CD14-positive monocyte (primary cell): ENCODE results near the gene AK1. TPM values are rescaled to one million over a fixed set of nuclear protein-coding genes. Genes with fewer than 3 reads are reported as not detected.
A peak's percentile ranks its signal among the peaks of the same experiment; 100 is the strongest.

ENCODE experiments used
- DNase-seq, 3 donors: peaks; one replicate each; pipeline ENCODE4 v3.0.0-alpha.2; 2011 to 2022
- H2AFZ ChIP-seq: 2 replicates; pipeline ENCODE4 v1.6.0; 2012; ENCODE audit warnings: mild to moderate bottlenecking, low read depth, low read length, inconsistent platforms; ENCODE audit not compliant: insufficient read depth, poor library complexity, severe bottlenecking
- H3K27ac ChIP-seq, 2 donors: 1 replicate in 1 of 2; 2 replicates in 1 of 2; pipeline ENCODE4 v1.5.1; 2012 to 2013; ENCODE audit warnings: low read length in 2 of 2, control low read depth in 1 of 2, inconsistent platforms in 1 of 2, low read depth in 1 of 2, mild to moderate bottlenecking in 1 of 2
- H3K27me3 ChIP-seq, 2 donors: one replicate each; pipeline versions ENCODE4 v1.6.0 to v1.6.1; 2011 to 2013; ENCODE audit warnings: low read length in 2 of 2; ENCODE audit not compliant: control insufficient read depth in 2 of 2, insufficient read depth in 2 of 2
- H3K36me3 ChIP-seq, 2 donors: replicated peaks in 1 of 2; 1 replicate in 1 of 2; 2 replicates in 1 of 2; pipeline versions ENCODE4 v1.5.1 to v1.6.1; 2012 to 2013; ENCODE audit warnings: low read length in 2 of 2, control low read depth in 1 of 2, inconsistent platforms in 1 of 2, mild to moderate bottlenecking in 1 of 2; ENCODE audit not compliant: insufficient read depth in 2 of 2, control insufficient read depth in 1 of 2
- H3K4me1 ChIP-seq, 2 donors: 1 replicate in 1 of 2; 2 replicates in 1 of 2; pipeline versions ENCODE4 v1.5.1 to v1.6.1; 2012 to 2013; ENCODE audit warnings: low read length in 2 of 2, control low read depth in 1 of 2, inconsistent platforms in 1 of 2, mild to moderate bottlenecking in 1 of 2, moderate library complexity in 1 of 2; ENCODE audit not compliant: insufficient read depth in 2 of 2, control insufficient read depth in 1 of 2
- H3K4me2 ChIP-seq: replicated peaks from 2 replicates; pipeline ENCODE3; 2012; ENCODE audit warnings: low read length, moderate library complexity, mild to moderate bottlenecking; ENCODE audit not compliant: poor library complexity, severe bottlenecking; ENCODE audit errors: extremely low read depth
- H3K4me3 ChIP-seq, 3 experiments: fragments of 200-600 bp in 1 of 3; sonication (generic) in 1 of 3; replicated peaks in 1 of 3; 1 replicate in 2 of 3; 2 replicates in 1 of 3; pipeline ENCODE4 v1.5.1; 2011 to 2013; ENCODE audit warnings: low read length in 3 of 3, mild to moderate bottlenecking in 3 of 3, control low read depth in 2 of 3, low read depth in 2 of 3, inconsistent platforms in 1 of 3, moderate library complexity in 1 of 3
- H3K79me2 ChIP-seq: 2 replicates; pipeline ENCODE4 v1.6.0; 2012; ENCODE audit warnings: mild to moderate bottlenecking, control low read depth, inconsistent platforms, low read length, moderate library complexity; ENCODE audit not compliant: insufficient read depth
- H3K9ac ChIP-seq: 2 replicates; pipeline ENCODE4 v1.6.0; 2017; ENCODE audit warnings: low read length, mild to moderate bottlenecking; ENCODE audit not compliant: insufficient read depth, poor library complexity, severe bottlenecking
- H3K9me3 ChIP-seq, 2 donors: replicated peaks in 1 of 2; 1 replicate in 1 of 2; 2 replicates in 1 of 2; pipeline versions ENCODE4 v1.5.1 to v1.6.1; 2012 to 2013; ENCODE audit warnings: low read length in 2 of 2, control low read depth in 1 of 2; ENCODE audit not compliant: control insufficient read depth in 1 of 2, insufficient read depth in 1 of 2
- H4K20me1 ChIP-seq: 2 replicates; pipeline ENCODE4 v1.6.0; 2012; ENCODE audit warnings: mild to moderate bottlenecking, low read length, control low read depth, moderate library complexity; ENCODE audit not compliant: insufficient read depth
- H3K27ac Mint-ChIP-seq, 7 donors: one replicate each; pipeline ENCODE4 v1.8.0; 2020; ENCODE audit warnings: mild to moderate bottlenecking in 7 of 7, mixed read lengths in 7 of 7, moderate library complexity in 6 of 7, inconsistent platforms in 2 of 7
- H3K27me3 Mint-ChIP-seq, 3 donors: one replicate each; pipeline ENCODE4 v1.8.0; 2021 to 2022; ENCODE audit warnings: low read depth in 3 of 3, mild to moderate bottlenecking in 3 of 3, mixed read lengths in 3 of 3, moderate library complexity in 3 of 3, inconsistent platforms in 1 of 3
- H3K36me3 Mint-ChIP-seq, 2 donors: one replicate each; pipeline ENCODE4 v1.8.0; 2020; ENCODE audit warnings: mixed read lengths in 2 of 2, inconsistent platforms in 1 of 2, mild to moderate bottlenecking in 1 of 2
- H3K4me1 Mint-ChIP-seq: one replicate; pipeline ENCODE4 v1.8.0; 2020; ENCODE audit warnings: mild to moderate bottlenecking, mixed read lengths
- H3K4me3 Mint-ChIP-seq, 2 donors: one replicate each; pipeline ENCODE4 v1.8.0; 2020; ENCODE audit warnings: mild to moderate bottlenecking in 2 of 2, mixed read lengths in 2 of 2, moderate library complexity in 1 of 2
- H3K9me3 Mint-ChIP-seq, 7 donors: one replicate each; pipeline ENCODE4 v1.8.0; 2020 to 2022; ENCODE audit warnings: mixed read lengths in 7 of 7, mild to moderate bottlenecking in 6 of 7, moderate library complexity in 6 of 7, inconsistent platforms in 2 of 7
- WGBS: methylation state at CpG from one replicate; pipeline ENCODE4 v1.1.5; 2013; ENCODE audit warnings: missing lambda C conversion rate; ENCODE audit not compliant: insufficient coverage; 5-methylcytosine and 5-hydroxymethylcytosine counted together
- intact Hi-C, 2 donors: fragments of 100-400 bp; cut with micrococcal nuclease; formaldehyde crosslinking; loops; one replicate each; pipeline versions ENCODE4 v1.15.0 to v1.15.1; 2023
- polyA plus RNA-seq, 3 donors: library from polyadenylated mRNA; depleted of rRNA in 1 of 3; unstranded in 2 of 3; stranded (reverse) in 1 of 3; fragments of 300-500 nt in 2 of 3; fragments of >200 nt in 1 of 3; fragmentation: Illumina TruSeq in 2 of 3; gene quantifications; 1 replicate in 2 of 3; 2 replicates in 1 of 3; pipeline ENCODE4 v1.2.3, GENCODE V29; 2012 to 2021
- TF ChIP-seq, protein P1 (sequence below): fragments of 200-600 bp; IDR thresholded peaks from one replicate; pipeline ENCODE4 v1.8.0; 2022; ENCODE audit warnings: antibody characterized with exemption, mild to moderate bottlenecking

The AK1 gene
- polyA plus RNA-seq, 3 donors = 3.5 TPM; not detected in 2

DNA sequence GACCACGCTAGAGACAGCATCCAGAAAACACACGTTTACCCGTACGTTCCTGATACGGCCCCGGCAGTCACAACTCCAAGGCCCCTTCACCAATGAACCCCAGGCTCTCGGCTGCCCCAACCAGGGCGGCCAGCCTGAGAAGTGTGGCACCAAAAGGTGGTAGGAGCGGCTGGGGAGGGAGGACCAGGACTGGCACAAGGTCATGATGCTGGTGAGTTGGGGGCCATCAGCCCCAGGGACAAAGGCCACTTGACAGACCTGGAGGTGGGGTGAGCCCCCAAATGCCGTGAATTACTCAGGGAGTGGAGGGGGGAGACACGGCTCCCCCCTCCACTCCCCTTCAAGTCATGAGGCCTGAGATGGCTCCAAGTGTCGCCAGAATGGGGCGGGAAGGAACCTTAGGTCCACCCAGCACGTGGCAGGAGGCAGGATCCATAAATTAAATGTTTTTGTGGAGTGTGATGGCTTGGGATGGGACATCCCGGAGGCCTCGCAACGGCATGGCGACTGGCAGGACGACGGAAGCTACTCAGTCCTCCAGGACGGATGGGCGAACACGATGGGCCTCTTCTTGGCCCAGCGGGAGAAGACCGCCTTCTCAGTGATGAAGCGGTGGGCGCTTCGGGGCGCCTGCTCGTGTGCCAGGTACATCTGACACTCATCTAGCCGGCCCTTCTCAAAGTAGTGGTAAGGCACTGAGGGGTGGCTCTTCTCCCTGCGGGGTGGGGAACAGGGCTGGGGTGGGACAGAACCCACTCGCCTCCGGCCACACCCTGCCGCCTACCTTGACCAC is 30.6 kb upstream of the AK1 start:
- 96% methylated on average over 17 of the region's 35 CpGs for WGBS
- peaks cover 12 to 38% of the 10 kb centered on the region in 2 donors for H3K36me3 ChIP-seq
- no peaks in the 10 kb centered on the region for H4K20me1 ChIP-seq
- TF ChIP-seq, protein P1, sequence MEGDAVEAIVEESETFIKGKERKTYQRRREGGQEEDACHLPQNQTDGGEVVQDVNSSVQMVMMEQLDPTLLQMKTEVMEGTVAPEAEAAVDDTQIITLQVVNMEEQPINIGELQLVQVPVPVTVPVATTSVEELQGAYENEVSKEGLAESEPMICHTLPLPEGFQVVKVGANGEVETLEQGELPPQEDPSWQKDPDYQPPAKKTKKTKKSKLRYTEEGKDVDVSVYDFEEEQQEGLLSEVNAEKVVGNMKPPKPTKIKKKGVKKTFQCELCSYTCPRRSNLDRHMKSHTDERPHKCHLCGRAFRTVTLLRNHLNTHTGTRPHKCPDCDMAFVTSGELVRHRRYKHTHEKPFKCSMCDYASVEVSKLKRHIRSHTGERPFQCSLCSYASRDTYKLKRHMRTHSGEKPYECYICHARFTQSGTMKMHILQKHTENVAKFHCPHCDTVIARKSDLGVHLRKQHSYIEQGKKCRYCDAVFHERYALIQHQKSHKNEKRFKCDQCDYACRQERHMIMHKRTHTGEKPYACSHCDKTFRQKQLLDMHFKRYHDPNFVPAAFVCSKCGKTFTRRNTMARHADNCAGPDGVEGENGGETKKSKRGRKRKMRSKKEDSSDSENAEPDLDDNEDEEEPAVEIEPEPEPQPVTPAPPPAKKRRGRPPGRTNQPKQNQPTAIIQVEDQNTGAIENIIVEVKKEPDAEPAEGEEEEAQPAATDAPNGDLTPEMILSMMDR = no peak
- peaks cover 47% of the 10 kb centered on the region for H3K4me1 Mint-ChIP-seq
- no peaks in the 10 kb centered on the region for H3K27me3 ChIP-seq
- peaks cover 26 to 31% of the 10 kb centered on the region in 2 donors for H3K36me3 Mint-ChIP-seq
- H2AFZ ChIP-seq = no peak overlapping the region
- H3K27ac Mint-ChIP-seq = peak overlapping the region in 2 of 7 donors; percentile 22 to 75
- H3K27ac ChIP-seq = no peak overlapping the region
- H3K4me2 ChIP-seq = no peak overlapping the region
- no peak overlapping the region for H3K4me3 ChIP-seq
- no peaks in the 10 kb centered on the region for H3K79me2 ChIP-seq
- no peaks in the 10 kb centered on the region for H3K27me3 Mint-ChIP-seq
- H3K4me3 Mint-ChIP-seq = no peak overlapping the region
- peaks cover 43 to 45% of the 10 kb centered on the region in 2 donors for H3K4me1 ChIP-seq
- peak in 1 of 3 donors; percentile 2 for DNase-seq
- H3K9me3 ChIP-seq = no peaks in the 10 kb centered on the region
- intact Hi-C loops = no loop called here
- H3K9me3 Mint-ChIP-seq = peaks cover 0 to 1% (median 0%) of the 10 kb centered on the region in 7 donors
- no peak overlapping the region for H3K9ac ChIP-seq

DNA sequence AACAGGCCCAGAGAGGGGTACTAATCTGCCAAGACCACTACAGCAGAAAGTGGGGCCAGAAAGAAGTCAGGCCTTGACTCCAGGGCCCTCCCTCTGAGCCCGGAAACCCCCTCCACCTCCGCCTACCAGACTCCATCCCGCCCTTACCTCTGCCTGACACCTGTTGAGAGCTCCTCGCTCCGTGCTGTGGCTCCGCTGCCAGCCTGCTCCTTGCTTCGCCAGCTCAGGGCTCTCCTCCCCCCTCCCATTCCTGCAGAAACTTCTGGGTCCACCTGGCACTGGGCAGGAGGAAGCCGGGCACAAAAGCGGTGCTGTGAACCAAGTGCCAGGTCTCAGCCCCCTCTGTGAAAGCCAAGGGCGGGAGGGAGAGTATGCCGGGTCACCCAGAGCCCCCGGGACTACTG is 28.3 kb upstream of the AK1 start:
- no peaks in the 10 kb centered on the region for H3K9me3 ChIP-seq
- H2AFZ ChIP-seq = no peak overlapping the region
- no peaks in the 10 kb centered on the region for H3K27me3 Mint-ChIP-seq
- peaks cover 5 to 10% of the 10 kb centered on the region in 2 donors for H3K36me3 Mint-ChIP-seq
- WGBS = 87% methylated on average over 9 of the region's 12 CpGs
- peak overlapping the region; percentile 74 to 97 (median 87) for H3K27ac Mint-ChIP-seq
- no peaks in the 10 kb centered on the region for H3K9me3 Mint-ChIP-seq
- peak overlapping the region; percentile 73 to 83 for H3K27ac ChIP-seq
- peaks cover 3 to 19% of the 10 kb centered on the region in 2 donors for H3K36me3 ChIP-seq
- H3K4me1 Mint-ChIP-seq = peaks cover 44% of the 10 kb centered on the region
- TF ChIP-seq, protein P1 = no peak
- intact Hi-C loops = no loop called here
- H3K4me3 ChIP-seq = peak overlapping the region in 1 of 3 experiments; percentile 32
- peak overlapping the region; percentile 53 for H3K9ac ChIP-seq
- H3K4me2 ChIP-seq = peak overlapping the region; percentile 25
- peak overlapping the region in 1 of 2 donors; percentile 63 for H3K4me3 Mint-ChIP-seq
- no peaks in the 10 kb centered on the region for H3K27me3 ChIP-seq
- H3K4me1 ChIP-seq = peaks cover 43 to 46% of the 10 kb centered on the region in 2 donors
- no peaks in the 10 kb centered on the region for H3K79me2 ChIP-seq
- no peaks in the 10 kb centered on the region for H4K20me1 ChIP-seq
- DNase-seq = peak in 1 of 3 donors; percentile 3
